Thyroid gland (tissue), 4 donors: ENCODE results near the gene SIRPB1. TPM values are rescaled to one million over a fixed set of nuclear protein-coding genes. Genes with fewer than 3 reads are reported as not detected.

Experiments
- DNase-seq, 2 donors: peaks; one replicate each; pipeline ENCODE4 v3.0.0-alpha.2; 2019
- H3K27ac ChIP-seq, 3 donors: fragments of 200-600 bp; sonication (generic); 1 replicate in 2 of 3; 2 replicates in 1 of 3; pipeline ENCODE4 v1.5.1; 2016 to 2019; ENCODE audit warnings: mild to moderate bottlenecking in 1 of 3, moderate library complexity in 1 of 3
- H3K27me3 ChIP-seq: fragments of 200-600 bp; sonication (generic); one replicate; pipeline ENCODE4 v1.5.1; 2019
- H3K36me3 ChIP-seq, 2 donors: fragments of 200-600 bp; sonication (generic); one replicate each; pipeline ENCODE4 v1.5.1; 2016 to 2019
- H3K4me1 ChIP-seq, 2 donors: fragments of 200-600 bp; sonication (generic); one replicate each; pipeline ENCODE4 v1.5.1; 2017 to 2019
- H3K4me3 ChIP-seq, 3 donors: fragments of 200-600 bp; sonication (generic); replicated peaks in 1 of 3; 1 replicate in 2 of 3; 2 replicates in 1 of 3; pipeline ENCODE4 v1.5.1; 2016; ENCODE audit warnings: mild to moderate bottlenecking in 1 of 3
- H3K9me3 ChIP-seq: fragments of 200-600 bp; sonication (generic); one replicate; pipeline ENCODE4 v1.5.1; 2017
- CTCF ChIP-seq, 6 experiments: fragments of 200-600 bp in 3 of 6; fragments of 450-650 bp in 3 of 6; sonication (generic) in 3 of 6; IDR thresholded peaks; one replicate each; pipeline ENCODE4 v1.5.1; 2016 to 2019; ENCODE audit warnings: antibody characterized with exemption in 6 of 6, mild to moderate bottlenecking in 2 of 6, inconsistent platforms in 1 of 6, moderate library complexity in 1 of 6
- POLR2A ChIP-seq, 2 donors: fragments of 450-650 bp; IDR thresholded peaks; one replicate each; pipeline ENCODE4 v1.6.1; 2017; ENCODE audit warnings: antibody characterized with exemption in 2 of 2, mild to moderate bottlenecking in 2 of 2, moderate library complexity in 1 of 2
- WGBS, 2 donors: methylation state at CpG; one replicate each; pipeline ENCODE4 v1.1.5; 2017; 5-methylcytosine and 5-hydroxymethylcytosine counted together
- intact Hi-C: fragments of 100-400 bp; cut with DNase I; formaldehyde crosslinking; loops from one replicate; pipeline ENCODE4 v1.15.1; 2023
- total RNA-seq, 4 donors: library from RNA; depleted of rRNA; stranded (reverse); fragments of >200 nt; gene quantifications; one replicate each; pipeline ENCODE4 v1.2.3, GENCODE V29; 2016

SIRPB1 gene
- total RNA-seq, 4 donors from 2014 or later, result 0.54 to 5.8 (median 3.2) TPM; not detected in 1

GRCh38 chr20:1656844-1657243 is 37.0 kb upstream of the SIRPB1 start:
- Histone ChIP-seq H3K4me3 (no peak overlapping the region), H3K9me3 (no peaks in the 10 kb centered on the region), H3K4me1 (no peaks in the 10 kb centered on the region), H3K27ac (no peak overlapping the region), H3K36me3 (no peaks in the 10 kb centered on the region), H3K27me3 (no peaks in the 10 kb centered on the region)
- no peak for TF ChIP-seq POLR2A (IDR thresholded peaks at IDR 0.05)
- no peak for TF ChIP-seq CTCF (IDR thresholded peaks at IDR 0.05)
- 80 to 91% methylated on average over 5 of the region's 5 CpGs for WGBS, 2 donors
- DNase-seq, result no peak
- intact Hi-C loops, result no loop called here

- Histone ChIP-seq H3K27me3 (no peaks in the 10 kb centered on the region), H3K36me3 (no peaks in the 10 kb centered on the region), H3K4me1 (no peaks in the 10 kb centered on the region), H3K9me3 (no peaks in the 10 kb centered on the region), H3K4me3 (no peak overlapping the region), H3K27ac (no peak overlapping the region)
- DNase-seq, result no peak
- intact Hi-C loops, result no loop called here
- no peak for TF ChIP-seq CTCF (IDR thresholded peaks at IDR 0.05)
- TF ChIP-seq POLR2A (IDR thresholded peaks at IDR 0.05), result no peak
These were observed 35.2 kb upstream of the SIRPB1 start for GRCh38 chr20:1654996-1655395.

- Histone ChIP-seq H3K36me3 (no peaks in the 10 kb centered on the region), H3K4me1 (no peaks in the 10 kb centered on the region), H3K27me3 (no peaks in the 10 kb centered on the region), H3K4me3 (no peak overlapping the region), H3K27ac (no peak overlapping the region), H3K9me3 (no peaks in the 10 kb centered on the region)
- TF ChIP-seq CTCF (IDR thresholded peaks at IDR 0.05) (no peak), POLR2A (IDR thresholded peaks at IDR 0.05) (no peak)
- intact Hi-C loops, result no loop called here
- 74 to 81% methylated on average over 3 of the region's 3 CpGs for WGBS, 2 donors
- DNase-seq, result no peak
These were observed 33.2 kb upstream of the SIRPB1 start for GRCh38 chr20:1652960-1653359.

- Histone ChIP-seq H3K4me1 (no peaks in the 10 kb centered on the region), H3K27ac (no peak overlapping the region), H3K9me3 (no peaks in the 10 kb centered on the region), H3K27me3 (no peaks in the 10 kb centered on the region), H3K36me3 (no peaks in the 10 kb centered on the region), H3K4me3 (no peak overlapping the region)
- 70 to 80% methylated on average over 1 of the region's 1 CpG for WGBS, 2 donors
- intact Hi-C loops, result no loop called here
- TF ChIP-seq CTCF (IDR thresholded peaks at IDR 0.05) (no peak), POLR2A (IDR thresholded peaks at IDR 0.05) (no peak)
- DNase-seq, result no peak
These were observed 32.3 kb upstream of the SIRPB1 start for GRCh38 chr20:1652104-1652503.

GRCh38 chr20:1651268-1652058 is 31.7 kb upstream of the SIRPB1 start:
- Histone ChIP-seq H3K36me3 (no peaks in the 10 kb centered on the region), H3K27me3 (no peaks in the 10 kb centered on the region), H3K9me3 (no peaks in the 10 kb centered on the region), H3K4me1 (no peaks in the 10 kb centered on the region), H3K4me3 (no peak overlapping the region), H3K27ac (no peak overlapping the region)
- TF ChIP-seq CTCF (IDR thresholded peaks at IDR 0.05), result no peak
- TF ChIP-seq POLR2A (IDR thresholded peaks at IDR 0.05), result no peak
- intact Hi-C loops, result no loop called here
- DNase-seq, result no peak
- WGBS, 2 donors, result 78 to 79% methylated on average over 3 of the region's 3 CpGs
